ENCODE data around the gene PHF2.

Gene PHF2

DNA sequence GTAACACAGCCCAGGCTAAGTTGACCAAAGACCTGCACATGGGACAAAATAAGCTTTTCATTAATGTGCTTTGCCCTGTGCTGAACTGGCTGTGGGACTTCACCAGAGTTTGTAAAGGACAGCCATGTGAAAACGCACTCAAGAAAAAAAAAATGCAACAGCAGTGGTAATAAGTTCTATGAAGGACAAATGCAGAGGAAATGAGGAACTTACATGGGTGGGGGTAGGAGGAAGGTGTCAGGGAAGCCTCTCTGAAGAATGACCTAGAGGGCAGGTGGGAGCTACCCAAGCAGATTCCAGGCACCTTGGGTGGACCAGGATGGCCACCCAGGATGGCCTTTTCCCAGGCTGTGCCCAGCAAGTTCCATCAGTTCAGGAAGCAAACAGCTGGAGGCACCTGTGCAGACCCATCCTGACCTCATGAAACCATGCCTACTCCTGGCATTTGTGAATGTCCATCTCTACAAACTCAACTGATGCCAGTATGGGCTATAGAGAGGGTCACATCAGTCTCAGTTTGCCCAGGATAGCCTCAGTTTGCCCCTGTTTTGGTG, 6.7 kb upstream of the PHF2 start:
- no peak for DNase-seq

- DNase-seq: no peak
Measured at GRCh38 chr9:93572221-93572620, 4.2 kb upstream of the PHF2 start.

GRCh38 chr9:93572636-93573515, 3.5 kb upstream of the PHF2 start:
- no peak for DNase-seq

DNA sequence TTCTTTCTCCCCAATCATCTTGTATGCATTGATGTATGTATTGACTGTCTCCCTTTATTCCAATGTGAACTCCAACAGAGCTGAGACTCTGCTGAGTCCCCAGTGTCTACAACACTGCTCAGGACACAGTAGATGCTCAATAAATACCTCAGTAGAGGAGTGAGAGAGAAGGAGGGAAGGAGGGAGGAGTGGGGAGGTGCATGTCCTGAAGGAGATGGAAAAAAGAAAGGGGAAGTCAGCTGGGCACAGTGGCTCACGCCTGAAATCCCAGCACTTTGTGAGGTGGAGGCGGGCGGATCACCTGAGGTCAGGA, 2.9 kb upstream of the PHF2 start:
- DNase-seq: no peak

GRCh38 chr9:93574091-93574899, 2.1 kb upstream of the PHF2 start:
- no peak for DNase-seq

DNA sequence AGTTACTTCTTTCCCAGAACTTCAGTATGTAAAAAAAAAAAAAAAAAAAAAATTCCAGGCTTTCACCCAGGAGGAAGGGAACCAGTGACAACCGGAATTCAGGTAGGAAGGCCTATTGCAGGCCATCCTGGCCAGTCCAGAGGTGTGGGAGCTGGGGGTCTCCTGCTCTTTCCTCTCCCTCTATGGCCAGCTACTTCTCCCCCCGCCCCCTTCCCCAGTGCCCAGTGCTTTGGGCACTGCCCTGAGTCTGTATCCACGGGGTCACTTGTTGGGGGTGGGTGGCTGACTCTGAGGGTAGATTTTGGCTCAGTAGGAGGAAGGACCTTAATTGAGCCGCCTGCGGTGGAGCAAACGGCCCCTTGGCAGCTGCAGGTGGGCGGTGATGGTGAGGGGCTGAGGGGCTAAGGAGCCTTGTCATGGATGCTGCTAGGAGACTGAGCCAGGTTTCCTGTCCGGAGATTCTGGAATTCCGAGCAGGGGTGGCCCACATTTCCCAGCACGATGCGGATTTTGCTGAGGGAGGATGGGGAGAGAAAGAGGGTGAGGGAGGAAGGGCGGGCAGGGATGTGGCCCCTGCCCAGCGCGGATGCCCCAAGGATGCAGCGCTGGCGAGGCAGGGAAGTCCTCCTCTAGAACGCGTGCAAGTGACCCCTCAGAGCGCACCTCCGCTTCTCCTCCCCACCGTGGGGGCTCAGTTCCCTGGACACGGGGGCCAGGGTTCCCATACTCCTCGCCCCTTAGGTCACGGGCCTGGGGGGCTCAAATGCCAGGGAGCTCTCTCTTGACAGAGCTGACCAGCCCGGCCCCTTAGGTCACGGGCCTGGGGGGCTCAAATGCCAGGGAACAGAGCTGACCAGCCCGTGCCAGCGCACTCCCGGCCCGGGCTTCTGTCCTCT, 1.2 kb upstream of the PHF2 start:
- no peak for DNase-seq

DNA sequence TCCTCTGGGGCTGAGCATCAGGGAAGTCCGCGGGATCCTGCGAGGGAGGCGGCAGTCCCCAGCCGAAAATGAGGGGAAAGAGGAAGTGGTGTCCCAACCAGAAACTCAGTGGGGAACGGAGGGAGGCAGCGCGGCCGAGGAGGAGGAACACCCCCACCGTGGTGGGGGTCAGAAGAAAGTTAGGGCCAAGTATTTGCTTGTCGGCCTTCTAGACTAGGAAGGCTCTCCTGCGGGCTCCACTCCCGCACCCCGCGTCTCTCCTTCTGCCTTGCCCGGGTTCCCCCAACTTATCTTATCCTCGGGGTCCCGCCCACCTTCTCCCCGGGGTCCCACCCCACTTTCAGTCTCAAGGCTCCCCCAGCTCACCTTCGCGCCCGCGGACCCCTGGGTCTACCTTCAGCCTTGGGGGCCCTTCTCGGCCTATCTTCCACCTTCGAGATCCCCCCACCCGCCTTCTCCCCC, 557 bp upstream of the PHF2 start:
- no peak for DNase-seq

DNA sequence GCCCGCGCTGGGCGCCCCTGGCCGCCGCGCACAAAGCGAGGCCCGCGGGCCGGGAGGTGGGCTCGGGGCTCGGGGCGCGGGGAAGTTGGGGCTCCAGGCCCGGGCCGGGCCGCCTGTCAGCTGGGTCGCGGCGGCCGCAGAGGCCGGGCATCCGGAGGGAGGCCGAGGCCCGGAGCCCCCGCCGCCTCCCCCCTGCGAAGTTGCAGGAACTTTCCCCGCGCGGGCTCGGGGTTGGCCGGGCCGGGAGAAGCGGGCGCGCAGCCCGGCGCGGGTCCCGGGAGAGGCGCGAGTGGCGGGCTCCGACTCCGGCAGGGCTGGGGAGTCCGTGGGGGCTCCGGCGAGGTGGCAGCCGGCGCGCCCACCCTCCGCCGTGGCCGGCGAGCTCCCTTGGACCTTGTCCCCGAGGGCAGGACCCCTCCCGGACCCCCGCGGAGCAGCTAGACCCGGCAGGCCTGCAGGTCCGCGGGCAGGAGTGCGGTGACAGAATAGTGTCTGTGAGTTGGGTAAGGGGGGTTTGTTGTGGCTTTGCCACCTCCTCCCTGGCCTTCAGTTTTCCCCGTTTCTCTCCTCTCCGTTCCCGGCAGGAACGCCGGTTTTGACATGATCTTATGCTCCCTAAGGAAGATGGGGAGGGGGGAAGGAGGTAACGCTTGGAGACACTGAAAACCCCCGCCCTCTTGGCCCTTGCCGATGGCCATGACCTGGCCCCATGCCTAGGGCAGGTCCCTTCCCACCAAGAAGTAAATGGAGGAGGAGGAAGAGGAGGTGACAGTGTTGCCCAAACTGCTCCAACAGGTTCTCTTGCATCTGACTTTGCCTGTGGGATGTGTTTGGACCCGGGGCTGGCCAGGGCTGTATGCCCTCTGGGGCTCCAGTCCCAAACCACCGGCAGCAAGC, 942 bp downstream of the PHF2 start:
- no peak for DNase-seq

- DNase-seq: no peak
Measured at GRCh38 chr9:93577975-93578682, 1.7 kb downstream of the PHF2 start.

GRCh38 chr9:93578844-93579243, 2.5 kb downstream of the PHF2 start:
- no peak for DNase-seq

DNA sequence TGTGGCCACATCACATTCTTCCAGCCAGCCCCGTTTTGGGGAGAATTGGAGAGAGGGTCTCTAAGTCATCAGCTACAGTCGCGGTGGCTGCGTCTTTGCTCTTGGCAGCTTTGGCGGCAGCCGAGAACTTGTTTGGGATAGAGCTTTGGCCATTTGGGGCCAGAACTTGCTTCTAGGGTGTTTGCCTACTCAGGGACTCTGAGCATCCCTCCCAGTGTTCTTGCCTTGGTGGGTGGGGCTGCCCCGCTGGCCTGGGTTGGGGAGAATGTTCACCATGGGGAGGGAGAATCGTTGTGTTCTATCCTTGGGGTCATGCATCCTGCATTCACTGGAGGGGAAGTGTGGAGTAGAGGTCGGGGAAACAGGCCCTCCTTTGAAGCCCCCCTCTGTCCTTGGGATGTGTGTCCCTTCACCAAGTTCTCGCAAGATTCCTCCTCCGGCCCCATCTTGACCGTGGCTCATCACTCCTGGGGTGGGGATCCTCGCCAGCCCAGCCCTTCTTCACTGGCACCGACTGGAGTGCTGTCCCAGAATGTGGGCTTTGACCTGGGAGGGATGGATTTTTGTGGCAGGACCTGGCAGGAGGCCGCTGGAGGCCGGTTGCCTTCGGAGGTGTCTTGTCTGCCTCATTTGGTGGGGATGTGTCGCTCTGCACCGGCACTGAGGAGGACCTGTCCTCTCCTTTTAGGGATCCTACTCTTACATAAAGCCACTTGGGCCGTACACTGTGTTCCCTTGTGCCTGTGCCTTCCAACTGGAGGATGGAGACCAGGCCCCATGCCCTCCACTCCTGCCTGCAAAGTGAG, 3.5 kb downstream of the PHF2 start:
- DNase-seq: no peak

DNA sequence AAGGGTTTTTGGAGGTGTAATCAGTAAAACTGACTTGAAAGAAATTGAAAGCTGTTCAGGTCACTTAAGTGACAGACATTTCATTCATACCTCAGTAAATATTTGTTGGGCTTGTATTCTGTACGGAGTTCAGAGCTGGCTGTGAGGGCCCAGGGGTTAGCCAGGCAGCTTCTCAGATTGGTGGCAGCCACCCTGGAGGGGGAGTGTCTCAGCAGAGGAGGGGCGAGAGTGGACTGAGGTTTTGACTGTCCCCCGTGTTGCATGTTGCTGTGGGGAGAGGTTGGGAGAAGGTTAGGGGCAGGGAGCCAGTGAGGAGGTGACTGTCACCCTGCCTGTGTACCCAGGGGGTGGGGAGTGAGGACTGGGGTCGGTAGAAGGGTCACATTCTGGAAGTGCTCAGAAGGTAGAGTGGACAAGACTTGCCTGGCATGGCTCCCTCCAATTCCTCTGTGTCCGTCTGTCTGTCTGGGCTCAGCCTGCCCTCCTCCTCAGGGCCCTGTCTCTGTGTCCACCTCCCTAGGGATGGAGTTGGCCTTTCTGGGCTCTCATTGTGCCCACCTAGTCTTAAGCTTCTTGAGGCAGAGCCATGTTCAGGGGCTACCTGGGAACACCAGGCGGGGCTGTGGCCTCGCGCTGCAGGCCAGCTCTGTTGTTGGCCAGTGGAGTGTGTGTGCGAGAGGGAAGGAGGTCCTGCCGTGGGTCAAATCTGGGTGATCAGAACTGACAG, 4.4 kb downstream of the PHF2 start:
- no peak for DNase-seq

DNA sequence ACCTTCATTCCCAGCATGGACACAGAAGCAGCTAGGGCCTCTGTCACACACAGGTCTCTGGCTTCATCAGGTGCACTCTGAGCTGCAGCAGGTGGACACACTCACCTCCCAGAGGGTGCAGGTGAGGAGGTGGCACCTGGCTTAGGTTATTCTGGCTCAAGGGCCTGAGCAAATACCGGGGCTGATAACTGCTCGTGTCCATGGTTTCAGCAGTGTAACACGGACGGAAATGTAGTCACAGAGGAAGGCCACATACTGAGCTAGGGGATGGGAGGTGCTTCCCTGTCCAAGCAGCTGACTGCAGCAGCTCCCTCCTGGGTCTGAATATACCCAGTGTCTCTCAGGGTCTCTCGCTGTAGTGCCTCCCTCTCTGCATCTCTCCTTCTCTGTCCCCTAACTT, 5.7 kb downstream of the PHF2 start:
- DNase-seq: peak; percentile 83

- no peak for DNase-seq
Measured at GRCh38 chr9:93582550-93582949, 6.2 kb downstream of the PHF2 start.

DNA sequence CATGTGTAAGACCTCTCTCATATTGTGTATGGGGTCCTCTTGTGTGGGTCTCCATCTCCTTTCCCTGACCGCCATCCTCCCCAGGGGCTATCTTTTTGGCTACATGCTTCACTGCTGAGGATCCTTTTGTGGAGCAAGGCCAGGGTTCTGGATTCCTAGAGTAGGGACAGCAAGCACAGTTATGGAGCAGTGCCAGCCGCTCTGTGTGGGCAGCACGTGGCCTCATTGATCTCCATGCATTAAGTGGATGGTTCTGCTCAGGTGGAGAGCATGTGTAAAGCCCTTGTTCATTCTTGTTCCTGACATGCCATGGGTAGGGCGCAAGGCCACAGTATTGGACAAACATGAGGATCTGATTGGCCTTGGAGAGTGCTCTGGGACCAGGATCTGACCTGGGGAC, 8.9 kb downstream of the PHF2 start:
- DNase-seq: peak; percentile 17

GRCh38 chr9:93585695-93586094, 9.3 kb downstream of the PHF2 start:
- no peak for DNase-seq

- DNase-seq: no peak
Measured at GRCh38 chr9:93586290-93587057, 10.1 kb downstream of the PHF2 start.

DNA sequence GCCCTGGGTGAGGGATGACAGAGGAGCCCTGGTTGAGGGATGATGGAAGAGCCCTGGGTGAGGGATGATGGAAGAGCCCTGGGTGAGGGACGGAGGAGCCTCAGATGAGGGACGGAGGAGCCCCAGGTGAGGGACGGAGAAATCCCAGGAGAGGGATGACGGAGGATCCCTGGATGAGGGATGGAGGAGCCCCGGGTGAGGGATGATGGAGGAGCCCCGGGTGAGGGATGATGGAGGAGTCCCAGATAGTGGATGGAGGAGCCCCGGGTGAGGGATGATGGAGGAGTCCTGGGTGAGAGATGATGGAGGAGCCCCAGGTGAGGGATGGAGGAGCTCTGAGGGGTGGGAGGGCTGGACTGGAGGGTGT, 10.9 kb downstream of the PHF2 start:
- no peak for DNase-seq

Measured in NCI-H345 (cell line).